Measurements from ENCODE around the gene GNAI1. TPM values are rescaled to one million over a fixed set of nuclear protein-coding genes. Genes with fewer than 3 reads are reported as not detected.

The GNAI1 gene
- total and polyA plus RNA-seq, 3 experiments from 2014 or later, result 0.39 to 3.8 (median 0.42) TPM

DNA sequence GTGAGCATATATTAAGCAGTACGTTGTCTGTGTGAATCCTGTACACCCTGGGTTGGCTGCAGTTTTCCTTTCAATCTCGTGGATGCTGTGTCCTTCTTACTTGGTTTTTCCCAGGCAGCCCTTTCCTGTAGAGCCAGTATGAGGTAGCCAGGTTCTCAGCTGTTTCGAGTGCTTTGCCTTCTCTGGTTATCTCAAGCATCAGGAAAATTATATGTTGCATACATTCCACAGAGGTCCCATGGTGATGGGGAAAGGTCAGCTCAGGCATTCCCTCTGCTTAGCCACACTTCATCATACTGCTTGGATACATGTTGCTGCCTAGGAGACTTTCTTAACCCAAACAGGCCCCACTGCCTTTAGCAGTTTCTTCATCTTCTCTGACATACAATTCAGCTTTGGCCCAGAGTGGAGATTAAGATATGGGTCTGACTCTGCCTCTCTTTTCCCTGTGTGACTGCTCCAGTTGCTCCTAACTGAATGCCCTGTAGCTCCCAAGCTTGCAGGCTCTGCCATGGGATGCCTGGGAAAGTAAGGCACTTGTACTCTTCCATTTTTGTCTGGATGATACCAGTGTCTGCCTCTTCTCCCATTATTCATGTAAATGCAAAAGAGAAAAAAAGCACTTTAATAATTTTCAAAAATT is 11.3 kb downstream of the GNAI1 start:
- Mint-ChIP-seq H3K27me3 (no peaks in the 10 kb centered on the region), H3K4me1 (no peaks in the 10 kb centered on the region), H3K4me3 (no peak overlapping the region), H3K9me3 (peaks cover 1 to 35% (median 5%) of the 10 kb centered on the region in 5 donors), H3K36me3 (no peaks in the 10 kb centered on the region), H3K27ac (no peak overlapping the region)
- POLR2A ChIA-PET, result no interaction called here
- no peaks in the 10 kb centered on the region for H3K36me3 ChIP-seq (ENCODE audit: insufficient read depth, low read length)
- no peak for DNase-seq
- no peak overlapping the region for H3K27ac ChIP-seq (ENCODE audit: low read depth, low read length)
- H3K27me3 ChIP-seq (ENCODE audit: insufficient read depth, low read length, poor library complexity, severe bottlenecking), result no peaks in the 10 kb centered on the region
- no peak overlapping the region for H3K4me3 ChIP-seq (ENCODE audit: low read length)
- no peaks in the 10 kb centered on the region for H3K9me3 ChIP-seq (ENCODE audit: low read length)
- CTCF ChIA-PET, result no interaction called here
- no peaks in the 10 kb centered on the region for H3K4me1 ChIP-seq (ENCODE audit: insufficient read depth, low read length)

DNA sequence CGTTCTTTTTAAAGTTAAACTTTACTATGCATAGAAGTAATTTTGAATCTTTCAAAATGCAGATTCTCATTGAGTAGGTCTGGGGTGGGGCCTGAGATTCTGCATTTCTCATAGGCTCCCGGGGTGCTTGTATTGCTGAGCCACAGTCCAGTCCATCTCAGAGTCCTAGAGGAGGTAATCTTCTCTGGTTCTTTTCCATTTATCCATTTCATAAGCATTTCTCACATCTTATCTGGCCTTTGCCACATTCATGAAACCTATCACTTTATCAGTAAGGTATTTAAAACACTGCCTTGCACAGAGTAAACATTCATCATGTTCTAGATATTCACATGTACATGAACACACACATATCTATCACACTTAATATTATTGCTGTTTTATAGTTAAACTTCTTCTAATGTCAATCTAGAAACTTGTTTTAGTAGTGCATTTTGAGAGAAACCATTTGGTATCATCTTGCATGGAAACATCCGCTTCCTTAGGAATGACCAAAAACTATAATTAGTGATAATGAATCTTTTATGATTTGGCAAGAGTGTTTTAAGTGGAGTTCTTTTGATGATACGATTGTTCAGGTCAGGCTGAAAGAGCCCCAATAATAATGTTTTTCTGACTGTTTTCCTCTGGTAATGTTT is 12.0 kb downstream of the GNAI1 start:
- Mint-ChIP-seq H3K4me3 (no peak overlapping the region), H3K4me1 (peaks cover 0 to 2% (median 0%) of the 10 kb centered on the region in 3 donors), H3K9me3 (peaks cover 3 to 36% (median 5%) of the 10 kb centered on the region in 5 donors), H3K27ac (no peak overlapping the region), H3K36me3 (no peaks in the 10 kb centered on the region), H3K27me3 (peaks cover 0 to 1% of the 10 kb centered on the region in 2 donors)
- no peaks in the 10 kb centered on the region for H3K4me1 ChIP-seq (ENCODE audit: insufficient read depth, low read length)
- H3K9me3 ChIP-seq (ENCODE audit: low read length), result no peaks in the 10 kb centered on the region
- no peak for DNase-seq
- H3K27ac ChIP-seq (ENCODE audit: low read depth, low read length), result no peak overlapping the region
- H3K27me3 ChIP-seq (ENCODE audit: insufficient read depth, low read length, poor library complexity, severe bottlenecking), result no peaks in the 10 kb centered on the region
- ChIA-PET POLR2A (no interaction called here), CTCF (no interaction called here)
- no peaks in the 10 kb centered on the region for H3K36me3 ChIP-seq (ENCODE audit: insufficient read depth, low read length)
- no peak overlapping the region for H3K4me3 ChIP-seq (ENCODE audit: low read length)

DNA sequence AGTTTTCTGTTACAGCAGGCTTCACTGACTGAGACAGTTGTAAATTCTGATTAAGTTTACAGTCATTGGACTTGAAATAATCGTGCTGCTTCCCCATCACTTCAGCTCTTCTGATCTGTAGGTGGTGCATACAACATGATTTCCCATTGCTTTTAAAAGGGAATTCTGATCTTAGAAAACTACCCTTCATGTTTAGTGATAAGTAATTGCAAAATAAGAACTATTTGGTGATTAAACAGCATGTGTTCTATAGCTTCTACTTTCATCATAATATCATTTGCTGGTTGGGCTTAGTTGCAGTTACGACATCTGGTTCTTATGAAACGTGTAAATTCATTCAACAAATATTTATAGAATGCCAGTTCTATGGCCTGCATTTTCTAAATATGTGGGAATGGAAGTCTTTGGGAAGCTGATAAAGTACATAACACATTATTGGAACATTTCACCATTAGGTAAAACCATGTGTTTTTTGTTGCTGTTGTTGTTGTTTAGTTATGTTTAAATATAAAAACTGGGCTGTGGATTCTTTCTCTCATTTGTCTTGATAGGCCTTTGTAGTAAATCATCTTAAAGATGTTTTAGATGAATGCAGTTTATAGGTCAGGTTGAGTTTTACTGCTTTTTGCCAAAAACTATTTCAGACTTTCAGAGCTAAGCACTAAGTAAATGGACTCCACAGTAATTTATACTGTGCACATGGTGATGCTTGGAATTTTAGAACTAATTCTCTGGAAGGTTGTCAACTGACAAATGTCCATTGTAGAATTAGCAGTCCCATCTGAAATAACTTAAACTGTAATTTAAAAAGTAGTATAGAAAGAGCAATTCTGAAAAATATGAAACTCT is 13.1 kb downstream of the GNAI1 start:
- no peak overlapping the region for H3K4me3 Mint-ChIP-seq
- Histone ChIP-seq H3K27me3 (ENCODE audit: insufficient read depth, low read length, poor library complexity, severe bottlenecking) (no peaks in the 10 kb centered on the region), H3K9me3 (ENCODE audit: low read length) (no peaks in the 10 kb centered on the region), H3K4me1 (ENCODE audit: insufficient read depth, low read length) (no peaks in the 10 kb centered on the region), H3K27ac (ENCODE audit: low read depth, low read length) (no peak overlapping the region), H3K36me3 (ENCODE audit: insufficient read depth, low read length) (no peaks in the 10 kb centered on the region), H3K4me3 (ENCODE audit: low read length) (no peak overlapping the region)
- ChIA-PET CTCF (no interaction called here), POLR2A (no interaction called here)
- no peak overlapping the region for H3K27ac Mint-ChIP-seq
- H3K4me1 Mint-ChIP-seq, result peaks cover 0 to 2% (median 0%) of the 10 kb centered on the region in 3 donors
- no peaks in the 10 kb centered on the region for H3K36me3 Mint-ChIP-seq
- peaks cover 3 to 27% (median 5%) of the 10 kb centered on the region in 5 donors for H3K9me3 Mint-ChIP-seq
- peaks cover 0 to 1% of the 10 kb centered on the region in 2 donors for H3K27me3 Mint-ChIP-seq
- no peak for DNase-seq

DNA sequence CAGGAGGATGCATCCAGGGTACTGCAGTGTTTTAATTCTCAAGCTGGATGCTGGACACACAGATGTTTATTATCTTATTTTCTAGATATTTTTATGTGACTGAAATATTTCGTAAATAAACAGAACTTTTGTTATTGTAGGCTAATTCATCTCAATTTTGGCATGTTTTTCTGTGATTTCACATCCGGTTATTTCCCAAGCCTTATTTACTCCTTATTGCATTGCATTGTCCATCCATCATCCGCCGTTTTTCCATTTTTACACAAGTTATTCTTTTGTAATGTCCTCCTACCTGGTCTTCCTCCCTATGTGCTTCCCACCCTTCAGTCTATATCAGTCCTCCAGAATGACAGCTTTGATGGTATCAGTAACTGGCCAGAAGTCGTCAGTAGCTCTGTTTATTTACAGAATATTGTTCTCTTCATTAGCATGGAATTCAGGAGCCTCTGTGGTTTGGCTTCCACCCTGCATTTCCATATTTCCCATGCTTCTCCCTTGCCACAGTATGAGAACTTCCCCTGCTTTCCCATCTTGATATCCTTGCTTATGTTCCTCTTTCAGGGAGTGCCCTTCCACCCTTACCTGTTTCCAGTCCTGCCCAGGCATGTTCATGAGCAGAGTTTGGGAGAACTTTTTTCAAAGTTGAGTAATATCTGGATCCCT is 16.1 kb downstream of the GNAI1 start:
- no peak overlapping the region for H3K4me3 ChIP-seq (ENCODE audit: low read length)
- Mint-ChIP-seq H3K36me3 (no peaks in the 10 kb centered on the region), H3K4me1 (peaks cover 0 to 2% (median 0%) of the 10 kb centered on the region in 3 donors), H3K27me3 (peaks cover 0 to 1% of the 10 kb centered on the region in 2 donors), H3K9me3 (peaks cover 3 to 15% (median 6%) of the 10 kb centered on the region in 5 donors), H3K4me3 (no peak overlapping the region), H3K27ac (no peak overlapping the region)
- ChIA-PET CTCF (no interaction called here), POLR2A (no interaction called here)
- no peaks in the 10 kb centered on the region for H3K4me1 ChIP-seq (ENCODE audit: insufficient read depth, low read length)
- DNase-seq, result no peak
- no peaks in the 10 kb centered on the region for H3K27me3 ChIP-seq (ENCODE audit: insufficient read depth, low read length, poor library complexity, severe bottlenecking)
- no peaks in the 10 kb centered on the region for H3K36me3 ChIP-seq (ENCODE audit: insufficient read depth, low read length)
- no peak overlapping the region for H3K27ac ChIP-seq (ENCODE audit: low read depth, low read length)
- no peaks in the 10 kb centered on the region for H3K9me3 ChIP-seq (ENCODE audit: low read length)

DNA sequence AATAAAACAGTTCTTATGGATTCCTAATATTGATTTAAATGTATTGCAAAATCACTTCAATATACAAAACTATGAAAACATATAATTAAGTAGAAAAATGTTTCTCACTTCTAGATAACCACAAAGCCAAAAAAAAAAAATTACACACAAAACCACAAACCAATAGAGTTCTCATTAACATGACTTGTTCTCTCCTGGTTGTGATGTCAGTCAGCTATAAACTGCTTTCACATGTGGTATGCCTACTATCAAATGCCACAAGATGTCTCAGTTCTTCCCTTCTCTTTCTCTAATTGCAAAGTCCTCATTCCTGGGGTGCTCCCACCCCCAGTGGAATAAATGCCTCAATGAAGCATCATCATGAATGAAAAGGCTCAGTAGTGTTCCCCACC is 16.6 kb downstream of the GNAI1 start:
- POLR2A ChIA-PET, result no interaction called here
- no peak overlapping the region for H3K4me3 Mint-ChIP-seq

DNA sequence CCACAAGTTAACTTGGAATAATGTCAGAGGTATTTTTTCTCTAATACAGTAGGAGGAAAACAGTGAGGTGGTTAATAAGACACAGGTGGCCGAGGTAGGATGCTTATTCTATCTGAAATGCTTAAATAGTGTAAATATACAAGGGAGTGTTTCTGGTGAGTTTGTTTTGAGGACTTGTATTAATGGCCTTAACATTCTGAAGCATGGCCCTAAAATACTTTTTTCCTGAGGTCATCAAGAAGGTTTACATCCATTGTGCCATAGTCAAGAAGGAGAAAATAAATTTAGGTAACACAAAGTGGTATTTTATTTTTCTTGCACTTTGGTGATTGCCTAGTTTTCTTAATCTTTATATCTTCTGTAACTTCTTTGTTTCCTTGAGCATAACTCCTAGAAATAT is 18.8 kb downstream of the GNAI1 start:
- Mint-ChIP-seq H3K4me3 (no peak overlapping the region), H3K9me3 (peaks cover 3 to 14% (median 11%) of the 10 kb centered on the region in 5 donors), H3K36me3 (no peaks in the 10 kb centered on the region), H3K27ac (no peak overlapping the region), H3K27me3 (peaks cover 0 to 1% of the 10 kb centered on the region in 2 donors), H3K4me1 (peaks cover 0 to 2% (median 0%) of the 10 kb centered on the region in 3 donors)
- ChIA-PET CTCF (no interaction called here), POLR2A (no interaction called here)
- no peaks in the 10 kb centered on the region for H3K36me3 ChIP-seq (ENCODE audit: insufficient read depth, low read length)
- DNase-seq, result no peak
- H3K4me1 ChIP-seq (ENCODE audit: insufficient read depth, low read length), result no peaks in the 10 kb centered on the region
- H3K4me3 ChIP-seq (ENCODE audit: low read length), result no peak overlapping the region
- no peak overlapping the region for H3K27ac ChIP-seq (ENCODE audit: low read depth, low read length)
- no peaks in the 10 kb centered on the region for H3K9me3 ChIP-seq (ENCODE audit: low read length)
- no peaks in the 10 kb centered on the region for H3K27me3 ChIP-seq (ENCODE audit: insufficient read depth, low read length, poor library complexity, severe bottlenecking)

More for the DNA sequence above, 16.6 kb downstream of the GNAI1 start:
- H3K4me1 Mint-ChIP-seq, result peaks cover 0 to 2% (median 0%) of the 10 kb centered on the region in 3 donors
- peaks cover 3 to 13% (median 8%) of the 10 kb centered on the region in 5 donors for H3K9me3 Mint-ChIP-seq
- peaks cover 0 to 1% of the 10 kb centered on the region in 2 donors for H3K27me3 Mint-ChIP-seq
- Histone ChIP-seq H3K27me3 (ENCODE audit: insufficient read depth, low read length, poor library complexity, severe bottlenecking) (no peaks in the 10 kb centered on the region), H3K36me3 (ENCODE audit: insufficient read depth, low read length) (no peaks in the 10 kb centered on the region), H3K9me3 (ENCODE audit: low read length) (no peaks in the 10 kb centered on the region), H3K27ac (ENCODE audit: low read depth, low read length) (no peak overlapping the region), H3K4me1 (ENCODE audit: insufficient read depth, low read length) (no peaks in the 10 kb centered on the region), H3K4me3 (ENCODE audit: low read length) (no peak overlapping the region)
- no peak overlapping the region for H3K27ac Mint-ChIP-seq
- CTCF ChIA-PET, result no interaction called here
- H3K36me3 Mint-ChIP-seq, result no peaks in the 10 kb centered on the region
- DNase-seq, result peak in 1 of 5 donors; percentile 64

DNA sequence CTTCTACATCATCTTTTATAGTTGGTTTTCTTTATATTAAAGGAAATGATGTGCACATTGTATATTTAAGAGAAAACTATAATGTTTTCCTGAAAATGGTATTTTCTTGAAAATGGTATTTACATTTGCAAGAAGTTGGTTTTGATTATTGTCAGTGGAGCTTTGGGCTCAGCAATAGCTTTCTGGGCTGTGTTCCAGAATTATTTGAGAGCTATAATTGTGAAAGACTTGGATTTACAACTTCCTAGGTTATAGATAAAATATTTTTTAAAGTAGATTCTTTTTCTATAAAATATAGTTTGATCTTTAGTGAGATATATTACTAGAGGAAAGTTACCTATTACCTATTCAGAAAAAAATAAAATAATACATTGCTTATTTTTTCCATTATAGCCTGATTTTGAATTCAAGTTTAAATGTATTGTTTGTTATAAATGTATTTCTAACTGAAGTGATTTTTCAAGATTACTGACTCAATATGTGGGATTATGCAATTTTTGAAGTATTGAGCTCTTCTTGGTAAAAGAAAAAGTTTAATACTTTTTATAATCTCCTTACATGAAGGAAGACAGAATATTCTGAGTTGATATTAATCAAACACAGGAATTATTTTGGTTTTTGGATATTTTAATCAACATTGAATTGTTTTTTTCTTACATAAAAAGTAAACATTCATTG is 20.2 kb downstream of the GNAI1 start:
- peaks cover 3 to 17% (median 9%) of the 10 kb centered on the region in 5 donors for H3K9me3 Mint-ChIP-seq
- Histone ChIP-seq H3K4me1 (ENCODE audit: insufficient read depth, low read length) (no peaks in the 10 kb centered on the region), H3K27ac (ENCODE audit: low read depth, low read length) (no peak overlapping the region), H3K9me3 (ENCODE audit: low read length) (no peaks in the 10 kb centered on the region), H3K4me3 (ENCODE audit: low read length) (no peak overlapping the region), H3K36me3 (ENCODE audit: insufficient read depth, low read length) (no peaks in the 10 kb centered on the region), H3K27me3 (ENCODE audit: insufficient read depth, low read length, poor library complexity, severe bottlenecking) (no peaks in the 10 kb centered on the region)
- H3K4me3 Mint-ChIP-seq, result no peak overlapping the region
- H3K27ac Mint-ChIP-seq, result no peak overlapping the region
- no peak for DNase-seq
- CTCF ChIA-PET, result no interaction called here
- POLR2A ChIA-PET, result no interaction called here
- peaks cover 0 to 2% (median 0%) of the 10 kb centered on the region in 3 donors for H3K4me1 Mint-ChIP-seq
- no peaks in the 10 kb centered on the region for H3K36me3 Mint-ChIP-seq
- H3K27me3 Mint-ChIP-seq, result peaks cover 0 to 1% of the 10 kb centered on the region in 2 donors

Data from CD8-positive, alpha-beta memory T cell (primary cell).